RPMI8226 (cell line): ENCODE data around the gene PNPLA4.

ENCODE experiments used
- DNase-seq: peaks from one replicate; pipeline ENCODE4 v3.0.0-alpha.2; 2015

PNPLA4 gene

GRCh38 chrX:7927259-7928167 is at the start of gene PNPLA4:
PNPLA4 (minus strand) TSS chrX:7927413; CDS start chrX:7926119, 1,294 bp downstream.
- peak; percentile 90 for DNase-seq

GRCh38 chrX:7972586-7972985 is 45.4 kb upstream of the PNPLA4 start:
- no peak for DNase-seq

- DNase-seq = no peak
Observed at GRCh38 chrX:7970428-7970827, 43.2 kb upstream of the PNPLA4 start.

- no peak for DNase-seq
Observed at GRCh38 chrX:7965436-7965835, 38.2 kb upstream of the PNPLA4 start.

GRCh38 chrX:7960246-7960645 is 33.0 kb upstream of the PNPLA4 start:
- DNase-seq = no peak

- no peak for DNase-seq
Observed at GRCh38 chrX:7953446-7953845, 26.2 kb upstream of the PNPLA4 start.

- DNase-seq = peak; percentile 20
Observed at GRCh38 chrX:7950865-7951264, 23.7 kb upstream of the PNPLA4 start.

- no peak for DNase-seq
Observed at GRCh38 chrX:7948483-7948882, 21.3 kb upstream of the PNPLA4 start.

- no peak for DNase-seq
Observed at GRCh38 chrX:7946960-7947359, 19.7 kb upstream of the PNPLA4 start.

GRCh38 chrX:7943600-7944245 is 16.5 kb upstream of the PNPLA4 start:
- DNase-seq = no peak

GRCh38 chrX:7941390-7942042 is 14.3 kb upstream of the PNPLA4 start:
- DNase-seq = peak; percentile 21

GRCh38 chrX:7934026-7934425 is 6.8 kb upstream of the PNPLA4 start:
- DNase-seq = no peak

GRCh38 chrX:7926914-7927258 is 327 bp downstream of the PNPLA4 start:
- no peak for DNase-seq

- DNase-seq = no peak
Observed at GRCh38 chrX:7926501-7926900, 712 bp downstream of the PNPLA4 start.

- DNase-seq = peak; percentile 58
Observed at GRCh38 chrX:7925867-7926472, 1.2 kb downstream of the PNPLA4 start.

GRCh38 chrX:7921750-7922149 is 5.5 kb downstream of the PNPLA4 start:
- no peak for DNase-seq

- no peak for DNase-seq
Observed at GRCh38 chrX:7908821-7909220, 18.4 kb downstream of the PNPLA4 start.

- DNase-seq = no peak
Observed at GRCh38 chrX:7904562-7904961, 22.7 kb downstream of the PNPLA4 start.

GRCh38 chrX:7891928-7892327 is 35.3 kb downstream of the PNPLA4 start:
- DNase-seq = no peak

GRCh38 chrX:7889680-7890079 is 37.5 kb downstream of the PNPLA4 start:
- no peak for DNase-seq

- DNase-seq = no peak
Observed at GRCh38 chrX:7889135-7889534, 38.1 kb downstream of the PNPLA4 start.

- DNase-seq = no peak
Observed at GRCh38 chrX:7876957-7877356, 50.3 kb downstream of the PNPLA4 start.

- no peak for DNase-seq
Observed at GRCh38 chrX:7872042-7872441, 55.2 kb downstream of the PNPLA4 start.
